Thymus (tissue), 14 donors: ENCODE data around the gene MRPL2. TPM values are rescaled to one million over a fixed set of nuclear protein-coding genes. Genes with fewer than 3 reads are reported as not detected.

Experiments used
- DNase-seq, 9 donors: peaks; one replicate each; pipeline ENCODE4 v3.0.0-alpha.2; 2013; ENCODE audit warnings: low spot score in 9 of 9, low read depth in 6 of 9, missing footprints in 1 of 9
- H3K27ac ChIP-seq, 2 donors: one replicate each; pipeline ENCODE4 v1.5.1; 2013; ENCODE audit warnings: control low read depth in 1 of 2, low read depth in 1 of 2, low read length in 1 of 2, mild to moderate bottlenecking in 1 of 2, moderate library complexity in 1 of 2
- H3K27me3 ChIP-seq, 2 donors: one replicate each; pipeline ENCODE4 v1.5.1; 2013; ENCODE audit warnings: low read length in 1 of 2; ENCODE audit not compliant: control insufficient read depth in 2 of 2, insufficient read depth in 1 of 2
- H3K36me3 ChIP-seq, 2 donors: one replicate each; pipeline ENCODE4 v1.5.1; 2013; ENCODE audit warnings: low read length in 1 of 2, mild to moderate bottlenecking in 1 of 2, moderate library complexity in 1 of 2; ENCODE audit not compliant: control insufficient read depth in 2 of 2, insufficient read depth in 2 of 2
- H3K4me1 ChIP-seq, 2 donors: one replicate each; pipeline ENCODE4 v1.5.1; 2013; ENCODE audit warnings: low read length in 2 of 2; ENCODE audit not compliant: control insufficient read depth in 2 of 2, insufficient read depth in 2 of 2
- H3K4me3 ChIP-seq, 2 donors: one replicate each; pipeline ENCODE4 v1.5.1; 2013; ENCODE audit warnings: low read length in 2 of 2, control low read depth in 1 of 2, mild to moderate bottlenecking in 1 of 2
- H3K9me3 ChIP-seq, 2 donors: one replicate each; pipeline ENCODE4 v1.5.1; 2013; ENCODE audit warnings: low read length in 1 of 2, mild to moderate bottlenecking in 1 of 2; ENCODE audit not compliant: control insufficient read depth in 2 of 2, insufficient read depth in 1 of 2
- WGBS: extraction: QIAGEN DNeasy Blood & Tissue Kit; methylation state at CpG from one replicate; pipeline ENCODE4 v1.1.7; 2013; 5-methylcytosine and 5-hydroxymethylcytosine counted together
- long read RNA-seq, 10 donors: transcript quantifications; one replicate each; lab custom pipeline, GENCODE V29; 2026
- polyA plus RNA-seq: library from polyadenylated mRNA; stranded (reverse); fragments of 200-250 nt; gene quantifications from one replicate; pipeline ENCODE4 v1.2.3, GENCODE V29; 2013
- total RNA-seq: library from RNA; stranded (reverse); fragments of 120-200 nt; gene quantifications from one replicate; pipeline ENCODE4 v1.2.4, GENCODE V29; 2013
- donor health status: healthy.

Gene MRPL2
- total RNA-seq (28.0 TPM), polyA plus RNA-seq (49.9 TPM)
- long read RNA-seq, donor 1, partial matches to known transcripts: 0 of 1 reads
- long read RNA-seq, donor 1, other reads (novel, unspliced or antisense): 0 of 1 reads
- long read RNA-seq, donor 2: 0 reads
- long read RNA-seq, donor 3, transcript MRPL2-202 (7 exons, 1,588 nt): minor isoform, 6 of 41 reads
- long read RNA-seq, donor 3, transcript MRPL2-208 (3 exons, 570 nt): major isoform, 8 of 41 reads
- long read RNA-seq, donor 3, partial matches to known transcripts: 17 of 41 reads
- long read RNA-seq, donor 3, other reads (novel, unspliced or antisense): 0 of 41 reads
- long read RNA-seq, donor 4, partial matches to known transcripts: 0 of 9 reads
- long read RNA-seq, donor 4, other reads (novel, unspliced or antisense): 0 of 9 reads
- long read RNA-seq, donor 5, transcript MRPL2-202 (7 exons, 1,588 nt): minor isoform, 6 of 25 reads
- long read RNA-seq, donor 5, transcript MRPL2-203 (2 exons, 689 nt): major isoform, 10 of 25 reads
- long read RNA-seq, donor 5, partial matches to known transcripts: 0 of 25 reads
- long read RNA-seq, donor 5, other reads (novel, unspliced or antisense): 0 of 25 reads
- long read RNA-seq, donor 6, transcript MRPL2-202 (7 exons, 1,588 nt): major isoform, 8 of 30 reads
- long read RNA-seq, donor 6, transcript MRPL2-208 (3 exons, 570 nt): minor isoform, 6 of 30 reads
- long read RNA-seq, donor 6, partial matches to known transcripts: 11 of 30 reads
- long read RNA-seq, donor 6, other reads (novel, unspliced or antisense): 0 of 30 reads
- long read RNA-seq, donor 7, transcript MRPL2-203 (2 exons, 689 nt): major isoform, 11 of 21 reads
- long read RNA-seq, donor 7, transcript MRPL2-208 (3 exons, 570 nt): minor isoform, 5 of 21 reads
- long read RNA-seq, donor 7, partial matches to known transcripts: 0 of 21 reads
- long read RNA-seq, donor 7, other reads (novel, unspliced or antisense): 0 of 21 reads
- long read RNA-seq, donor 8, partial matches to known transcripts: 0 of 7 reads
- long read RNA-seq, donor 8, other reads (novel, unspliced or antisense): 0 of 7 reads
- long read RNA-seq, donor 9, partial matches to known transcripts: 0 of 11 reads
- long read RNA-seq, donor 9, other reads (novel, unspliced or antisense): 0 of 11 reads
- long read RNA-seq, donor 10, transcript MRPL2-208 (3 exons, 570 nt): major isoform, 5 of 15 reads
- long read RNA-seq, donor 10, transcript MRPL2-202 (7 exons, 1,588 nt): major isoform, 5 of 15 reads
- long read RNA-seq, donor 10, partial matches to known transcripts: 0 of 15 reads
- long read RNA-seq, donor 10, other reads (novel, unspliced or antisense): 0 of 15 reads

- WGBS: under 1% methylated on average over 64 of the region's 64 CpGs
- Histone ChIP-seq H3K4me3 (peak within 1 kb of the TSS; percentile 71 to 96), H3K4me1 (peaks cover 18 to 24% of the 10 kb centered on the region in 2 donors), H3K9me3 (no peaks in the 10 kb centered on the region), H3K27ac (peak within 1 kb of the TSS; percentile 83 to 92), H3K36me3 (peaks cover 24 to 32% of the 10 kb centered on the region in 2 donors), H3K27me3 (no peaks in the 10 kb centered on the region)
- peak; percentile 97 to 99 (median 98) for DNase-seq
Measured at GRCh38 chr6:43059168-43060033, at the start of gene MRPL2, which contains the start of gene KLC4. Gene MRPL2 (minus strand): TSS chr6:43059434. CDS start chr6:43059381, 53 bp downstream. Gene KLC4 (plus strand): TSS chr6:43059631. CDS start chr6:43061336, 1,705 bp downstream.

- Histone ChIP-seq H3K27me3 (no peaks in the 10 kb centered on the region), H3K36me3 (peaks cover 0 to 3% of the 10 kb centered on the region in 2 donors), H3K4me1 (peaks cover 2 to 17% of the 10 kb centered on the region in 2 donors), H3K9me3 (no peaks in the 10 kb centered on the region), H3K27ac (no peak overlapping the region), H3K4me3 (no peak overlapping the region)
- 99% methylated on average over 12 of the region's 12 CpGs for WGBS
- DNase-seq: no peak
Measured at GRCh38 chr6:43107344-43108062, 48.3 kb upstream of the MRPL2 start.

- no peak overlapping the region for H3K27ac ChIP-seq
- 85% methylated on average over 9 of the region's 9 CpGs for WGBS
- peaks cover 0 to 13% of the 10 kb centered on the region in 2 donors for H3K4me1 ChIP-seq
- no peak for DNase-seq
- peaks cover 0 to 3% of the 10 kb centered on the region in 2 donors for H3K36me3 ChIP-seq
- no peaks in the 10 kb centered on the region for H3K27me3 ChIP-seq
- no peak overlapping the region for H3K4me3 ChIP-seq
- no peaks in the 10 kb centered on the region for H3K9me3 ChIP-seq
Measured at GRCh38 chr6:43105538-43106222, 46.4 kb upstream of the MRPL2 start.

- no peak overlapping the region for H3K27ac ChIP-seq
- no peak for DNase-seq
- H3K36me3 ChIP-seq: peaks cover 0 to 3% of the 10 kb centered on the region in 2 donors
- H3K4me3 ChIP-seq: no peak overlapping the region
- H3K4me1 ChIP-seq: peaks cover 0 to 14% of the 10 kb centered on the region in 2 donors
- no peaks in the 10 kb centered on the region for H3K27me3 ChIP-seq
- 71% methylated on average over 2 of the region's 2 CpGs for WGBS
- no peaks in the 10 kb centered on the region for H3K9me3 ChIP-seq
Measured at GRCh38 chr6:43103253-43103876, 44.1 kb upstream of the MRPL2 start.

- Histone ChIP-seq H3K4me1 (peaks cover 2 to 30% of the 10 kb centered on the region in 2 donors), H3K27ac (no peak overlapping the region), H3K9me3 (no peaks in the 10 kb centered on the region), H3K36me3 (peaks cover 0 to 6% of the 10 kb centered on the region in 2 donors), H3K4me3 (no peak overlapping the region), H3K27me3 (no peaks in the 10 kb centered on the region)
- no peak for DNase-seq
- WGBS: 90% methylated on average over 4 of the region's 4 CpGs
Measured at GRCh38 chr6:43101497-43101896, 42.3 kb upstream of the MRPL2 start.

GRCh38 chr6:43097502-43097901 is 38.3 kb upstream of the MRPL2 start:
- DNase-seq: no peak
- Histone ChIP-seq H3K36me3 (peaks cover 0 to 4% of the 10 kb centered on the region in 2 donors), H3K4me1 (peaks cover 16 to 47% of the 10 kb centered on the region in 2 donors), H3K4me3 (no peak overlapping the region), H3K27ac (no peak overlapping the region), H3K27me3 (no peaks in the 10 kb centered on the region), H3K9me3 (no peaks in the 10 kb centered on the region)
- 96% methylated on average over 4 of the region's 4 CpGs for WGBS

- no peak overlapping the region for H3K4me3 ChIP-seq
Measured at GRCh38 chr6:43097098-43097489, 37.9 kb upstream of the MRPL2 start.

More at GRCh38 chr6:43097098-43097489, 37.9 kb upstream of the MRPL2 start:
- Histone ChIP-seq H3K36me3 (peaks cover 0 to 4% of the 10 kb centered on the region in 2 donors), H3K9me3 (no peaks in the 10 kb centered on the region), H3K27me3 (no peaks in the 10 kb centered on the region), H3K27ac (peak overlapping the region; percentile 36 to 56), H3K4me1 (peaks cover 17 to 50% of the 10 kb centered on the region in 2 donors)
- 90% methylated on average over 5 of the region's 5 CpGs for WGBS
- no peak for DNase-seq
